ENCODE measurements around the gene PPP2R1A. TPM values are rescaled to one million over a fixed set of nuclear protein-coding genes. Genes with fewer than 3 reads are reported as not detected.
"Not testable (repeated sequence)": the region's sequence is repeated elsewhere in the genome, so short reads cannot be mapped to it uniquely, and the experiment has no call there.

Gene PPP2R1A
- total RNA-seq, 4 donors from 2014 or later: 141 to 162 (median 156) TPM

GRCh38 chr19:52200044-52200443 lies 10.2 kb downstream of the PPP2R1A start:
- TF ChIP-seq CTCF (IDR thresholded peaks at IDR 0.05): no peak
- peak; percentile 90 for ATAC-seq (ENCODE audit: low FRiP score)
- peak; percentile 27 for DNase-seq (ENCODE audit: low spot score)

- not testable (repeated sequence) for DNase-seq (ENCODE audit: low spot score); ATAC-seq (ENCODE audit: low FRiP score)
Observed at GRCh38 chr19:52200755-52201391, 11.0 kb downstream of the PPP2R1A start.

GRCh38 chr19:52206481-52206880 lies 16.6 kb downstream of the PPP2R1A start:
- DNase-seq (ENCODE audit: low spot score): no peak
- TF ChIP-seq CTCF (IDR thresholded peaks at IDR 0.05): no peak
- no peak for ATAC-seq (ENCODE audit: low FRiP score)

- DNase-seq (ENCODE audit: low spot score): no peak
- ATAC-seq (ENCODE audit: low FRiP score): no peak
- no peak for TF ChIP-seq CTCF (IDR thresholded peaks at IDR 0.05)
Observed at GRCh38 chr19:52211203-52211602, 21.4 kb downstream of the PPP2R1A start.

- no peak for ATAC-seq (ENCODE audit: low FRiP score)
- no peak for TF ChIP-seq CTCF (IDR thresholded peaks at IDR 0.05)
- no peak for DNase-seq (ENCODE audit: low spot score)
Observed at GRCh38 chr19:52211926-52212571, 22.2 kb downstream of the PPP2R1A start.

- TF ChIP-seq CTCF (IDR thresholded peaks at IDR 0.05): no peak
- ATAC-seq (ENCODE audit: low FRiP score) (no peak), DNase-seq (ENCODE audit: low spot score) (no peak)
Observed at GRCh38 chr19:52212572-52213255, 22.9 kb downstream of the PPP2R1A start.

- ATAC-seq (ENCODE audit: low FRiP score) (no peak), DNase-seq (ENCODE audit: low spot score) (no peak)
- TF ChIP-seq CTCF (IDR thresholded peaks at IDR 0.05): no peak
Observed at GRCh38 chr19:52214241-52214640, 24.4 kb downstream of the PPP2R1A start.
